A549 (cell line): ENCODE measurements around the gene DLGAP1. TPM values are rescaled to one million over a fixed set of nuclear protein-coding genes. Genes with fewer than 3 reads are reported as not detected.

Experiments used
- ATAC-seq, 2 experiments: fragments of 200-7000 bp in 1 of 2; fragments of >200 bp in 1 of 2; cut with Nextera tagmentation in 1 of 2; cut with Tn5 transposase in 1 of 2; 3 replicates each; pipeline versions ENCODE4 v1.8.0 to v1.9.1; 2018 to 2020; ENCODE audit warnings: mild to moderate bottlenecking in 1 of 2, moderate library complexity in 1 of 2
- CTCF ChIA-PET: fragments of 300-600 bp; sonication (Branson Sonifier 250); formaldehyde crosslinking; extraction: SDS; loops from one replicate; lab custom pipeline; 2021; ENCODE audit warnings: antibody characterized with exemption, inconsistent platforms; lab: Yijun Ruan, JAX
- POLR2A ChIA-PET: fragments of 350-600 bp; formaldehyde crosslinking; extraction: SDS; loops from one replicate; lab custom pipeline; 2021; ENCODE audit warnings: antibody characterized with exemption, inconsistent platforms; lab: Yijun Ruan, JAX
- DNase-seq, 2 experiments: peaks; one replicate each; pipeline versions ENCODE4 v3.0.0 to v3.0.0-alpha.2; 2011 to 2016; ENCODE audit warnings: low read depth in 1 of 2, low spot score in 1 of 2
- FAIRE-seq: peaks from 2 replicates; lab custom pipeline; 2011; peaks lifted over from hg19 to GRCh38; lab: Jason Lieb, UNC
- H3K27ac ChIP-seq, 2 experiments: fragments of >200 bp; sonication (Bioruptor Twin); formaldehyde crosslinking; 3 replicates each; pipeline ENCODE4 v1.5.1; 2016 to 2017
- H3K4me1 ChIP-seq: fragments of >200 bp; sonication (Bioruptor Twin); formaldehyde crosslinking; 3 replicates; pipeline ENCODE4 v1.6.1; 2016
- H3K4me2 ChIP-seq: fragments of >200 bp; sonication (Bioruptor Twin); formaldehyde crosslinking; 3 replicates; pipeline ENCODE4 v1.6.1; 2016
- H3K4me3 ChIP-seq: fragments of >200 bp; sonication (Bioruptor Twin); formaldehyde crosslinking; 3 replicates; pipeline ENCODE4 v1.5.1; 2016
- H3K9me3 ChIP-seq: fragments of >200 bp; sonication (Bioruptor Twin); formaldehyde crosslinking; 3 replicates; pipeline ENCODE4 v1.6.1; 2016
- ATOH8 ChIP-seq: fragments of 250-450 bp; sonication (Bioruptor Pico); IDR thresholded peaks from 2 replicates; pipeline ENCODE4 v1.5.0; 2020; ENCODE audit warnings: low read depth, mild to moderate bottlenecking, moderate library complexity
- BCL3 ChIP-seq: fragments of >200 bp; sonication (Bioruptor Twin); formaldehyde crosslinking; IDR thresholded peaks from 3 replicates; pipeline ENCODE4 v1.6.1; 2016
- CBX2 ChIP-seq: fragments of 200-600 bp; sonication (generic); IDR thresholded peaks from 2 replicates; pipeline ENCODE4 v1.6.1; 2016; ENCODE audit warnings: low read depth, mild to moderate bottlenecking, borderline replicate concordance
- CEBPB ChIP-seq, 2 experiments: fragments of >200 bp in 1 of 2; sonication (Bioruptor Twin) in 1 of 2; formaldehyde crosslinking in 1 of 2; IDR thresholded peaks; 2 replicates each; pipeline ENCODE4 v1.6.1; 2012 to 2016
- E2F6 ChIP-seq: IDR thresholded peaks from 2 replicates; pipeline ENCODE4 v1.6.1; 2012; ENCODE audit warnings: low read depth, borderline replicate concordance
- EHF ChIP-seq: fragments of 250-450 bp; sonication (Bioruptor Pico); IDR thresholded peaks from 2 replicates; pipeline ENCODE4 v1.5.0; 2020; ENCODE audit warnings: mild to moderate bottlenecking
- ELK1 ChIP-seq: fragments of 150-350 bp; IDR thresholded peaks from 2 replicates; pipeline ENCODE4 v1.6.1; 2014; ENCODE audit warnings: low read depth, mild to moderate bottlenecking, low read length
- FOSB ChIP-seq: fragments of 250-450 bp; sonication (Bioruptor Pico); IDR thresholded peaks from 2 replicates; pipeline ENCODE4 v1.5.0; 2020; ENCODE audit warnings: mild to moderate bottlenecking, moderate library complexity
- FOXS1 ChIP-seq: fragments of 250-450 bp; sonication (Bioruptor Pico); IDR thresholded peaks from 2 replicates; pipeline ENCODE4 v1.5.0; 2020; ENCODE audit warnings: mild to moderate bottlenecking, moderate library complexity
- HOXA7 ChIP-seq: fragments of 250-450 bp; sonication (Bioruptor Pico); IDR thresholded peaks from 2 replicates; pipeline ENCODE4 v1.5.0; 2020; ENCODE audit warnings: mild to moderate bottlenecking, moderate library complexity
- HOXB13 ChIP-seq: fragments of 250-450 bp; sonication (Bioruptor Pico); IDR thresholded peaks from 2 replicates; pipeline ENCODE4 v1.5.0; 2020; ENCODE audit warnings: low read depth, mild to moderate bottlenecking, moderate library complexity
- HOXB5 ChIP-seq: fragments of 250-450 bp; sonication (Bioruptor Pico); IDR thresholded peaks from 2 replicates; pipeline ENCODE4 v1.5.0; 2020; ENCODE audit warnings: mild to moderate bottlenecking, moderate library complexity
- JUNB ChIP-seq: fragments of >200 bp; sonication (Bioruptor Twin); formaldehyde crosslinking; IDR thresholded peaks from 2 replicates; pipeline ENCODE4 v1.6.1; 2016
- MAFK ChIP-seq: fragments of 450-650 bp; IDR thresholded peaks from 2 replicates; pipeline ENCODE4 v1.6.1; 2014; ENCODE audit not compliant: partially characterized antibody
- MAX ChIP-seq: IDR thresholded peaks from 2 replicates; pipeline ENCODE4 v1.6.1; 2012
- NFE2L2 ChIP-seq: fragments of 150-350 bp; conservative IDR thresholded peaks from 2 replicates; pipeline ENCODE4 v1.6.1; 2014; ENCODE audit warnings: low read length
- NR3C1 ChIP-seq: fragments of >200 bp; sonication (Bioruptor Twin); formaldehyde crosslinking; IDR thresholded peaks from 3 replicates; pipeline ENCODE4 v1.6.1; 2017
- POLR2AphosphoS2 ChIP-seq: conservative IDR thresholded peaks from 2 replicates; pipeline ENCODE4 v1.6.1; 2012; ENCODE audit warnings: low read length, improper control_type of control experiment, inconsistent platforms
- RAD21 ChIP-seq, 2 experiments: fragments of >200 bp in 1 of 2; sonication (Bioruptor Twin) in 1 of 2; formaldehyde crosslinking in 1 of 2; IDR thresholded peaks in 1 of 2; conservative IDR thresholded peaks in 1 of 2; 2 replicates in 1 of 2; 3 replicates in 1 of 2; pipeline ENCODE4 v1.6.1; 2012 to 2018; ENCODE audit warnings: inconsistent platforms in 1 of 2
- RCOR1 ChIP-seq: fragments of 150-350 bp; IDR thresholded peaks from 2 replicates; pipeline ENCODE4 v1.6.1; 2014; ENCODE audit warnings: antibody characterized with exemption, low read length, low read depth
- REST ChIP-seq: fragments of 200-600 bp; sonication (generic); IDR thresholded peaks from 2 replicates; pipeline ENCODE4 v1.6.1; 2016; ENCODE audit warnings: antibody characterized with exemption, mild to moderate bottlenecking, moderate library complexity
- SMC3 ChIP-seq: fragments of >200 bp; sonication (Bioruptor Twin); formaldehyde crosslinking; IDR thresholded peaks from 3 replicates; pipeline ENCODE4 v1.6.1; 2018; ENCODE audit warnings: inconsistent platforms
- SREBF2 ChIP-seq: fragments of 450-650 bp; IDR thresholded peaks from 2 replicates; pipeline ENCODE4 v1.6.1; 2014; ENCODE audit warnings: mild to moderate bottlenecking, moderate library complexity
- TFCP2L1 ChIP-seq: fragments of 250-450 bp; sonication (Bioruptor Pico); IDR thresholded peaks from 2 replicates; pipeline ENCODE4 v1.5.0; 2021; ENCODE audit warnings: mild to moderate bottlenecking
- USF2 ChIP-seq: fragments of 450-650 bp; IDR thresholded peaks from 2 replicates; pipeline ENCODE4 v1.6.1; 2014; ENCODE audit warnings: antibody characterized with exemption
- ZNF302 ChIP-seq: fragments of 250-450 bp; sonication (Bioruptor Pico); IDR thresholded peaks from 2 replicates; pipeline ENCODE4 v1.9.0; 2021; ENCODE audit warnings: inconsistent platforms, mild to moderate bottlenecking, moderate library complexity
- WGBS: methylation state at CpG from one replicate; pipeline ENCODE4 v1.1.6; 2017; ENCODE audit errors: missing lambda C conversion rate; 5-methylcytosine and 5-hydroxymethylcytosine counted together
- polyA plus RNA-seq, 4 experiments: library from polyadenylated mRNA; depleted of rRNA in 3 of 4; stranded (reverse); fragments of >200 nt; fragmentation: RNase III in 1 of 4; extraction: RNeasy Plus Mini Kit Qiagen cat#74134 plus additional on column Dnase treatment in 1 of 4; gene quantifications; 2 replicates in 3 of 4; 3 replicates in 1 of 4; pipeline ENCODE4 v1.2.3, GENCODE V29; 2011 to 2017

The DLGAP1 gene
- polyA plus RNA-seq, 2 of the 4 experiments (the other 2 are of a cell fraction) = 0.04 to 0.12 TPM

- peak; percentile 23 to 46; a peak in 3 of 6 replicates for ATAC-seq
- Histone ChIP-seq H3K27ac (peak overlapping the region; percentile 87 to 88), H3K9me3 (peaks cover 3% of the 10 kb centered on the region; the same call in 1 of the 3 replicates), H3K4me1 (peaks cover 39% of the 10 kb centered on the region), H3K4me2 (peak overlapping the region; percentile 54), H3K4me3 (no peak overlapping the region)
- TF ChIP-seq BCL3 (no peak), MAX (no peak), SMC3 (no peak), EHF (0 out of 2 replicates have a peak, but pooled peaks have one; percentile 51), POLR2AphosphoS2 (no peak), HOXB5 (CRISPR knock-in tag) (0 out of 2 replicates have a peak, but pooled peaks have one; percentile 26), HOXB13 (CRISPR knock-in tag) (no peak), RAD21 (conservative IDR thresholded peaks at IDR 0.05 in 1 of 2, IDR thresholded peaks at IDR 0.05 in 1 of 2) (no peak), ELK1 (no peak), ATOH8 (CRISPR knock-in tag) (peak; percentile 75; the same call in 1 of the 2 replicates), E2F6 (no peak), NR3C1 (no peak), HOXA7 (CRISPR knock-in tag) (no peak), REST (no peak), CBX2 (no peak), JUNB (no peak), FOSB (CRISPR knock-in tag) (no peak), ZNF302 (CRISPR knock-in tag) (no peak), USF2 (no peak), SREBF2 (no peak), CEBPB (IDR thresholded peaks at IDR 0.05) (no peak), MAFK (no peak), TFCP2L1 (CRISPR knock-in tag) (no peak), RCOR1 (no peak), NFE2L2 (no peak), FOXS1 (CRISPR knock-in tag) (no peak)
- 60% methylated on average over 3 of the region's 3 CpGs for WGBS
- CTCF ChIA-PET = interaction anchor here (0.7 to 3.7 kb wide), 5 partner anchors 11 to 213 kb away, joined by 3 to 29 read pairs (median 6); no protein-coding TSS in a partner anchor
- POLR2A ChIA-PET = interaction anchor here (1.4 kb wide), 1 partner anchor 17 kb away, joined by 11 read pairs; no protein-coding TSS in a partner anchor
- FAIRE-seq = no peak
- DNase-seq = no peak
Observed at GRCh38 chr18:3984163-3984757, 470.8 kb downstream of the DLGAP1 start.
